Measurements from ENCODE around the gene SNX20.

Gene SNX20

DNA sequence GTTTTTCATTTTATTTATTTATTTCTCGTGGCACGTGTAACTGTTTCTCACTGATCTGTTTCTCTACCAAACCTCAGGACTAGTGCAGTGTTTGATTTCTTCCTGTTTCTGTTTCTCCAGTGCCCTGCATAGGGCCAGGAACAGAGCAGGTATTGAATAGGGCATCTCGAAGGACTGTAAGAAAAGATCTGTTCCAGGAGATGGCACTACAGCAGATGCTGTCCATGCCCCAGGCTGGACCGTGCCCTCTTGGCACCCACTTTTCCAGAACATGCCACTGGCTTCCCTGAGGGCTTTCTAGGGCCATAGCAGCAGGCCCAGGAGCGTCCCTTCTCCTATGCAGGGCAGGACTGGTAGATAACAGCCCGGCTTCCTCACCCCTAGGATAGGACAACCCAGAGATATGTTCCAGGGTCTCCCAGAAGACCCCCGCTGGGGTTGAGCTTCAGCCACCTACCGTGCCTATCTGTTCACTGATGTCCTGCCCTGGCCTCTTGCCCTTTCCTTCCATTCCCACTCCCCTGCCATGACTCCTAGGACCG is 4.4 kb downstream of the SNX20 start:
- Histone ChIP-seq H3K36me3 (ENCODE audit: insufficient read depth, low read length) (no peaks in the 10 kb centered on the region), H3K4me1 (ENCODE audit: insufficient read depth, low read length) (no peaks in the 10 kb centered on the region), H3K9ac (ENCODE audit: low read depth, low read length) (no peak overlapping the region), H3K9me3 (ENCODE audit: insufficient read depth, low read depth, low read length) (peaks cover 10% of the 10 kb centered on the region), H3K27ac (ENCODE audit: low read depth, low read length) (no peak overlapping the region), H3K4me3 (ENCODE audit: low read length) (no peak overlapping the region), H3K27me3 (ENCODE audit: insufficient read depth, low read length) (no peaks in the 10 kb centered on the region)
- WGBS: 92% methylated on average over 9 of the region's 9 CpGs

DNA sequence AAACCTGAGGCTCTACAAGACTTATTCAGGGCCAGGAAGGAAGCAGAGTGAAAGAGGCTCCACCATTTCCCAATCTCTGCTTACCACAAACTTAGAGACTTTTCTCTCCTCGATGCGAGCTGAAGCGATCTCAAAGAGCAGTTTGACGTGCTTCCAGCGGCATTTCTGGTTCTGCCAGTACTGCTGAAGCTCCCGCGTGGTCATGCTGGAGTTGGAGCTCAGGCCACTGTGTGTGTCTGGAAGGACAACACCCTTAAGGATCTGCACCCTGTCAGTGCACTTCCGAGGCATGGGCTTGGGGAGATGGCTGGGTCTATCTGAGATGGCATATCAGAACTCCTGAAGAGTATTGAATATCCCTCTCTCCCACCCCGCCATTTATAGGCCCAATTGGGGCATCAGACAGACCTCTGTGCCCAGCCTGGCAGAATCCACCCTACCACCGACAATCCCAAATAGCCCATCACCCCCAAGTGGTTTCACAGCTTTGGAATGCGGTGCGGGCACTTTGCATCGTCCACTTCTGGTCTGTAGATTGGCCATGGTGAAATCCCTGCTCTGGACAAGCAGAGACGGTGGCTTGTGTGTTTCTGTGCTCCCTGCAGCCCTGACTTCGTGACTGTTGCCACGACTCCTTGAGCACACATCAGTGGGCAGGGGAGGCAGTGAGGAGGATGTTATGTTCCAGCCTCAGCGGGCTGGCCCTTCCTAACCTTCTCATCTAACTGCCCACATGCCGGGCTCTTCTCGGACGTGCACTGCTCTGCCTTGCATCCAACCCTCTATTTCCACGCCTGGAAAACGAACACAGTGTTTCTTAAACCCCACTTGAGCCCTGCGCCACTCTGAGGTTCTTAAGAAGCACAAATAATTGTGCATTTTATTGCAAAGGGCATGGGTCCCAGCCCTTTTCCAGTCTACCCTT is 5.2 kb downstream of the SNX20 start:
- Histone ChIP-seq H3K27ac (ENCODE audit: low read depth, low read length) (no peak overlapping the region), H3K4me1 (ENCODE audit: insufficient read depth, low read length) (no peaks in the 10 kb centered on the region), H3K9me3 (ENCODE audit: insufficient read depth, low read depth, low read length) (peaks cover 18% of the 10 kb centered on the region), H3K9ac (ENCODE audit: low read depth, low read length) (no peak overlapping the region), H3K36me3 (ENCODE audit: insufficient read depth, low read length) (no peaks in the 10 kb centered on the region), H3K4me3 (ENCODE audit: low read length) (no peak overlapping the region), H3K27me3 (ENCODE audit: insufficient read depth, low read length) (no peaks in the 10 kb centered on the region)
- 91% methylated on average over 23 of the region's 23 CpGs for WGBS

DNA sequence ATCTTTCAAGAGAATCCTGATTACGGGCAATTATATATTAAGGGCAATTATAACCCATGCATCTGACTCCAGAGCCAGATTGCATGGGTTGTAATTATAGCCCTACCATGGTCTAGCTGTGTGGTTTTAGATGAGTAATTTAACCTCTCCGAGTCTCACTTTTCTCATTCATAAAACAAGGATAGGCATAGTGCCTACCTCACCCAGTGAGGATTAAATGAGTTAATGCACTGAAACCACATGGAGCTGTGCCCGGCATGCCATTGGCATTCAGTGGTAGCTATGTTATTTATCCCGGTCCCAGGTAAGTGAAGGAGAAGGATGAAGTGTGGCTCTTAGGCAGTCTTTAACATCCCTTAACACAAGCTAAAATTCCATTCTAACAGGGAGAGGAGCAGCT is 6.3 kb downstream of the SNX20 start:
- Histone ChIP-seq H3K27me3 (ENCODE audit: insufficient read depth, low read length) (no peaks in the 10 kb centered on the region), H3K4me1 (ENCODE audit: insufficient read depth, low read length) (no peaks in the 10 kb centered on the region), H3K9me3 (ENCODE audit: insufficient read depth, low read depth, low read length) (peaks cover 18% of the 10 kb centered on the region), H3K9ac (ENCODE audit: low read depth, low read length) (no peak overlapping the region), H3K36me3 (ENCODE audit: insufficient read depth, low read length) (no peaks in the 10 kb centered on the region), H3K4me3 (ENCODE audit: low read length) (no peak overlapping the region), H3K27ac (ENCODE audit: low read depth, low read length) (no peak overlapping the region)
- WGBS: 100% methylated on average over 3 of the region's 4 CpGs

- Histone ChIP-seq H3K27ac (ENCODE audit: low read depth, low read length) (no peak overlapping the region), H3K27me3 (ENCODE audit: insufficient read depth, low read length) (no peaks in the 10 kb centered on the region), H3K4me3 (ENCODE audit: low read length) (no peak overlapping the region), H3K9ac (ENCODE audit: low read depth, low read length) (no peak overlapping the region), H3K9me3 (ENCODE audit: insufficient read depth, low read depth, low read length) (peaks cover 18% of the 10 kb centered on the region), H3K4me1 (ENCODE audit: insufficient read depth, low read length) (no peaks in the 10 kb centered on the region), H3K36me3 (ENCODE audit: insufficient read depth, low read length) (no peaks in the 10 kb centered on the region)
- WGBS: 96% methylated on average over 67 of the region's 70 CpGs
Observed at GRCh38 chr16:50673496-50674275, 7.4 kb downstream of the SNX20 start.

- no peak overlapping the region for H3K27ac ChIP-seq (ENCODE audit: low read depth, low read length)
- peaks cover 18% of the 10 kb centered on the region for H3K9me3 ChIP-seq (ENCODE audit: insufficient read depth, low read depth, low read length)
- H3K36me3 ChIP-seq (ENCODE audit: insufficient read depth, low read length): no peaks in the 10 kb centered on the region
- WGBS: 46% methylated on average over 2 of the region's 2 CpGs
- no peaks in the 10 kb centered on the region for H3K4me1 ChIP-seq (ENCODE audit: insufficient read depth, low read length)
- H3K27me3 ChIP-seq (ENCODE audit: insufficient read depth, low read length): no peaks in the 10 kb centered on the region
- no peak overlapping the region for H3K9ac ChIP-seq (ENCODE audit: low read depth, low read length)
- no peak overlapping the region for H3K4me3 ChIP-seq (ENCODE audit: low read length)
Observed at GRCh38 chr16:50671644-50672260, 9.4 kb downstream of the SNX20 start.

- H3K9ac ChIP-seq (ENCODE audit: low read depth, low read length): no peak overlapping the region
- peaks cover 18% of the 10 kb centered on the region for H3K9me3 ChIP-seq (ENCODE audit: insufficient read depth, low read depth, low read length)
- no peak overlapping the region for H3K27ac ChIP-seq (ENCODE audit: low read depth, low read length)
- H3K36me3 ChIP-seq (ENCODE audit: insufficient read depth, low read length): no peaks in the 10 kb centered on the region
- 93% methylated on average over 6 of the region's 6 CpGs for WGBS
- no peak overlapping the region for H3K4me3 ChIP-seq (ENCODE audit: low read length)
- H3K4me1 ChIP-seq (ENCODE audit: insufficient read depth, low read length): no peaks in the 10 kb centered on the region
- no peaks in the 10 kb centered on the region for H3K27me3 ChIP-seq (ENCODE audit: insufficient read depth, low read length)
Observed at GRCh38 chr16:50670476-50670875, 10.6 kb downstream of the SNX20 start.

- Histone ChIP-seq H3K27me3 (ENCODE audit: insufficient read depth, low read length) (0 out of 2 replicates have a peak, but pooled peaks cover 1% of the 10 kb centered on the region), H3K4me3 (ENCODE audit: low read length) (no peak overlapping the region), H3K9ac (ENCODE audit: low read depth, low read length) (no peak overlapping the region), H3K4me1 (ENCODE audit: insufficient read depth, low read length) (no peaks in the 10 kb centered on the region), H3K27ac (ENCODE audit: low read depth, low read length) (no peak overlapping the region), H3K36me3 (ENCODE audit: insufficient read depth, low read length) (no peaks in the 10 kb centered on the region), H3K9me3 (ENCODE audit: insufficient read depth, low read depth, low read length) (peaks cover 18% of the 10 kb centered on the region)
- WGBS: 92% methylated on average over 4 of the region's 4 CpGs
Observed at GRCh38 chr16:50669741-50670140, 11.4 kb downstream of the SNX20 start.

- Histone ChIP-seq H3K9me3 (ENCODE audit: insufficient read depth, low read depth, low read length) (peaks cover 18% of the 10 kb centered on the region), H3K36me3 (ENCODE audit: insufficient read depth, low read length) (no peaks in the 10 kb centered on the region), H3K4me1 (ENCODE audit: insufficient read depth, low read length) (no peaks in the 10 kb centered on the region), H3K4me3 (ENCODE audit: low read length) (no peak overlapping the region), H3K27ac (ENCODE audit: low read depth, low read length) (no peak overlapping the region), H3K9ac (ENCODE audit: low read depth, low read length) (no peak overlapping the region), H3K27me3 (ENCODE audit: insufficient read depth, low read length) (peaks cover 6% of the 10 kb centered on the region)
- WGBS: 86% methylated on average over 5 of the region's 5 CpGs
Observed at GRCh38 chr16:50668368-50669008, 12.6 kb downstream of the SNX20 start.

DNA sequence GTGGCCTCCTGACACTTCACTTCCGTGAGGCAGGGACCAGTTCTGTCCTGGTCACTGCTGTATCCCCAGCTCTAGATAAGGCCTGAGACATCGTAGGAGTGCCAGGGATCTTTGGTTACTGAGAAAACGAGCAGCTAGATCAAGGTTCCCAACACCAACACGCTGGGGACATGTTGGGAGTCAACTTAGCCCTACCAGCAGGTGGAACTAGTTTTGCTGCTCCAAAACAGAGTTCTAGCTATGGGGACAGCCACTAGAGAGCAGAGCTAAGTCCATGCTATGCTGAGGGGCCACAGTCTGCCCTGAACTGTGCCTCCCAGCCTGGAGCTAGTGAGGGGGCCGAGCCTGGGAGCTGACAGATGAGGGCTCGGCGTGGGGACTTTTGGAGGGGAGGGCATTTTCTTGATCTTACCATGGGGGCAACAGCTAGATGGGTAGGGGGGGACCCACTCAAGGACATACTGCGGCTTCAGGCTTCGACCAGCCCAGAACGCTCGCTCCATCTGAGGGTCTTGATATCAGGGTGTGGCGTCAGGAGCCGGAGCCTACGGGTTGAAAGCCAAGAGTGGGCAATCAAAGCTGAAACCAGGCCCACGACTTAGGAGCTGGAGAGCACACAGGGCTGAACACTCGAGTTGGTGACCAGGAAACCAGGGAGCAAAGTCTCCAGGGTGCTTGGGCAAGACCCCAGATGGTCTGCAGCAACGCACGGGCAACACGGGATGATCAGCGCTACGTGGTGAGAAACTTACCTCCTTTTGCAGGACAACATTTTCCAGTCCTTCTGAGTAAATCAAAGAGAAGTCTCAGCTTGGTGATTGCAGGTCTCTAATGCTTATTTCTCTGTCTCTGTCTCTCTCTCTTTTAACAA is 13.4 kb downstream of the SNX20 start:
- H3K9ac ChIP-seq (ENCODE audit: low read depth, low read length): no peak overlapping the region
- H3K9me3 ChIP-seq (ENCODE audit: insufficient read depth, low read depth, low read length): peaks cover 17% of the 10 kb centered on the region
- H3K27me3 ChIP-seq (ENCODE audit: insufficient read depth, low read length): peaks cover 6% of the 10 kb centered on the region
- H3K4me3 ChIP-seq (ENCODE audit: low read length): no peak overlapping the region
- H3K4me1 ChIP-seq (ENCODE audit: insufficient read depth, low read length): no peaks in the 10 kb centered on the region
- H3K27ac ChIP-seq (ENCODE audit: low read depth, low read length): no peak overlapping the region
- 92% methylated on average over 21 of the region's 21 CpGs for WGBS
- H3K36me3 ChIP-seq (ENCODE audit: insufficient read depth, low read length): no peaks in the 10 kb centered on the region
